Colonic mucosa (tissue), 4 donors: ENCODE results near the gene SFSWAP. TPM values are rescaled to one million over a fixed set of nuclear protein-coding genes. Genes with fewer than 3 reads are reported as not detected.

Source experiments
- DNase-seq: peaks from one replicate; pipeline ENCODE4 v3.0.0-alpha.2; 2020
- H3K27ac ChIP-seq: fragments of 200-600 bp; one replicate; pipeline ENCODE4 v1.8.0; 2021
- H3K27me3 ChIP-seq: fragments of 200-600 bp; one replicate; pipeline ENCODE4 v1.8.0; 2021
- H3K36me3 ChIP-seq: fragments of 200-600 bp; one replicate; pipeline ENCODE4 v1.8.0; 2021
- H3K4me1 ChIP-seq: fragments of 200-600 bp; one replicate; pipeline ENCODE4 v1.8.0; 2021; ENCODE audit warnings: mild to moderate bottlenecking
- H3K4me3 ChIP-seq: fragments of 200-600 bp; one replicate; pipeline ENCODE4 v1.8.0; 2021
- H3K9ac ChIP-seq, 2 donors: one replicate each; pipeline ENCODE4 v1.7.0; 2013; ENCODE audit warnings: control low read depth in 2 of 2, low read depth in 2 of 2, low read length in 2 of 2
- H3K9me3 ChIP-seq: fragments of 200-600 bp; one replicate; pipeline ENCODE4 v1.8.0; 2021
- intact Hi-C: fragments of 100-400 bp; cut with DNase I; formaldehyde crosslinking; loops from one replicate; pipeline ENCODE4 v1.14.1; 2022
- total RNA-seq, 2 donors: library from RNA; stranded (reverse); fragmentation: NEBNext Ultra II Directional in 1 of 2; extraction: Animal tissue kit (Norgen Biotek cat#: 25700) in 1 of 2; gene quantifications; one replicate each; pipeline ENCODE4 v1.2.1, GENCODE V29; 2021
- TF ChIP-seq, protein P1 (sequence below): fragments of 200-600 bp; IDR thresholded peaks from one replicate; pipeline ENCODE4 v1.8.0; 2022; ENCODE audit warnings: antibody characterized with exemption, mild to moderate bottlenecking
- donor health status: healthy.
- donor health status: DM: no; HTN: no; CAD: no.
- donor health status: DM: no; HTN: no; CAD: no.

SFSWAP gene
- total RNA-seq, 2 donors from 2014 or later = 28.2 to 35.6 TPM

DNA sequence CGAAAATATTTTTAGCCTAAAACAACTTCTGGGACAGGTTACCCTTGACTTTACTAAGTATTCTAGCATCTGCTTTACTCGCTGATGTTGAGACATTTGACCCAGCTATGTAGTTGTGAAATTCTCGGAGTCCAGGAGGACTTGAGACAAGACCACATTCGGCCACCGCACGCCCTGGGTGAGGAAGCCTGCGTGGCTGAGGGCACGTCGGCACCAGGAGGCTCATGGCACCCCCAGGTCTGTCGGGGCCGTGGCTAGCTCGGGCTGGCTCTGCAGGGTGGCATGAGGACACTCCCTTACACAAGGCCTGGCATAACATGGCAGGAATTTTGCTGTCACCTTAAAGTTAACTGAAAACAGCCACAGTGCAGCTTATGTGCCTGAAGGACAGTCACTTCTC, 59.2 kb downstream of the SFSWAP start:
- Histone ChIP-seq H3K27me3 (no peaks in the 10 kb centered on the region), H3K27ac (no peak overlapping the region), H3K9me3 (no peaks in the 10 kb centered on the region), H3K9ac (no peak overlapping the region), H3K36me3 (peaks cover 9% of the 10 kb centered on the region), H3K4me1 (no peaks in the 10 kb centered on the region), H3K4me3 (no peak overlapping the region)
- DNase-seq = no peak
- TF ChIP-seq, protein P1, sequence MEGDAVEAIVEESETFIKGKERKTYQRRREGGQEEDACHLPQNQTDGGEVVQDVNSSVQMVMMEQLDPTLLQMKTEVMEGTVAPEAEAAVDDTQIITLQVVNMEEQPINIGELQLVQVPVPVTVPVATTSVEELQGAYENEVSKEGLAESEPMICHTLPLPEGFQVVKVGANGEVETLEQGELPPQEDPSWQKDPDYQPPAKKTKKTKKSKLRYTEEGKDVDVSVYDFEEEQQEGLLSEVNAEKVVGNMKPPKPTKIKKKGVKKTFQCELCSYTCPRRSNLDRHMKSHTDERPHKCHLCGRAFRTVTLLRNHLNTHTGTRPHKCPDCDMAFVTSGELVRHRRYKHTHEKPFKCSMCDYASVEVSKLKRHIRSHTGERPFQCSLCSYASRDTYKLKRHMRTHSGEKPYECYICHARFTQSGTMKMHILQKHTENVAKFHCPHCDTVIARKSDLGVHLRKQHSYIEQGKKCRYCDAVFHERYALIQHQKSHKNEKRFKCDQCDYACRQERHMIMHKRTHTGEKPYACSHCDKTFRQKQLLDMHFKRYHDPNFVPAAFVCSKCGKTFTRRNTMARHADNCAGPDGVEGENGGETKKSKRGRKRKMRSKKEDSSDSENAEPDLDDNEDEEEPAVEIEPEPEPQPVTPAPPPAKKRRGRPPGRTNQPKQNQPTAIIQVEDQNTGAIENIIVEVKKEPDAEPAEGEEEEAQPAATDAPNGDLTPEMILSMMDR = no peak
- intact Hi-C loops = no loop called here

- no peak for DNase-seq
- intact Hi-C loops = no loop called here
- Histone ChIP-seq H3K27me3 (no peaks in the 10 kb centered on the region), H3K9ac (no peak overlapping the region), H3K36me3 (no peaks in the 10 kb centered on the region), H3K4me1 (no peaks in the 10 kb centered on the region), H3K9me3 (no peaks in the 10 kb centered on the region), H3K27ac (no peak overlapping the region), H3K4me3 (no peak overlapping the region)
- TF ChIP-seq, protein P1 = no peak
These were observed 61.1 kb downstream of the SFSWAP start for GRCh38 chr12:131771965-131772364.

- Histone ChIP-seq H3K9me3 (no peaks in the 10 kb centered on the region), H3K9ac (no peak overlapping the region), H3K4me3 (no peak overlapping the region), H3K4me1 (no peaks in the 10 kb centered on the region), H3K36me3 (peaks cover 7% of the 10 kb centered on the region), H3K27me3 (no peaks in the 10 kb centered on the region), H3K27ac (no peak overlapping the region)
- TF ChIP-seq, protein P1 = no peak
- intact Hi-C loops = no loop called here
- DNase-seq = no peak
These were observed 62.8 kb downstream of the SFSWAP start for GRCh38 chr12:131773582-131774221.

- Histone ChIP-seq H3K4me1 (no peaks in the 10 kb centered on the region), H3K9ac (no peak overlapping the region), H3K36me3 (peaks cover 7% of the 10 kb centered on the region), H3K27me3 (no peaks in the 10 kb centered on the region), H3K4me3 (no peak overlapping the region), H3K9me3 (no peaks in the 10 kb centered on the region), H3K27ac (no peak overlapping the region)
- DNase-seq = no peak
- intact Hi-C loops = no loop called here
- TF ChIP-seq, protein P1 = no peak
These were observed 63.9 kb downstream of the SFSWAP start for GRCh38 chr12:131774576-131775391.

DNA sequence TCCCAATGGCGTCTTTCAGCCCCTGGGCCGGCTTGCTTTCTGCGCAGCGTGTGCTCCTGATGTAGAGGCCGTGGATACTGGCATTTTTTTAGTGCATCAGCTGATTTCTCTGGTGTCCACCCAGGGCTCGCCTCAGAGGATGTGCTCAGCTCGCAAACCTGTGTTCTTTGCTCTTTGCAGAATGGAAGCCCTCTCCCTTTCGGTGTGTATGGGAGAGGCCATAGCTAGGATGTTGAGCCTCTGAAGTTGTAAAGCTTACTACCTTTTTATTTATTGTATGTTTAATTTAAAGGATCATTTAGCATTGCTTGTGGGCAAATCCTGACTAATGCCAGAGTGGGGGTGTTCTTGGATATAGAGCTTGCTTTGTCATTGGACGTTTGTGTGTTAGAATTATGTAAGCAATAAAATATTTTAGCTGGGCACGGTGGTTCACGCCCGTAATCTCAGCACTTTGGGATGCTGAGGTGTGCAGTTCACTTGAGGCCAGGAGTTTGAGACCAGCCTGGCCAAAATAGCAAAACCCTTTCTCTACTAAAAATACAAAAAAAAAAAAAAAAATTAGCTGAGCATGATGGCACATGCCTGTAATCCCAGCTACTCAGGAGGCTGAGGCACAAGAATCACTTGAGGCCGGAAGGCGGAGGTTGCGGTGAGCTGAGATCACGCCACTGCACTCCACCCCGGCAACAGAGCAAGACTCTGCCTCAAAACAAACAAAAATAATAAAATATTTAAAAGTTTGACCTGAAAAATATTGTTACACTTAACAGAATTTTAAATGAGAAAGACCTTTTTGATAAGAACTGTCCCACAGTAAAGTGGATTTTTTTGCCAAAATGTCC, 64.7 kb downstream of the SFSWAP start:
- H3K27me3 ChIP-seq = no peaks in the 10 kb centered on the region
- H3K27ac ChIP-seq = no peak overlapping the region
- H3K9ac ChIP-seq = no peak overlapping the region
- DNase-seq = no peak
- TF ChIP-seq, protein P1 = no peak
- intact Hi-C loops = no loop called here
- H3K4me1 ChIP-seq = no peaks in the 10 kb centered on the region
- H3K4me3 ChIP-seq = no peak overlapping the region
- H3K9me3 ChIP-seq = no peaks in the 10 kb centered on the region
- peaks cover 7% of the 10 kb centered on the region for H3K36me3 ChIP-seq
